DMS53 treated with DMSO at 0.1 percent for 48 hours (cell line): ENCODE results near the gene HHATL.
"Not testable (repeated sequence)": the region's sequence is repeated elsewhere in the genome, so short reads cannot be mapped to it uniquely, and the experiment has no call there.

Experiments used
- DNase-seq: peaks from one replicate; lab custom pipeline; 2025; ENCODE audit not compliant: unreplicated experiment; lab: John Stamatoyannopoulos, UW

The HHATL gene

DNA sequence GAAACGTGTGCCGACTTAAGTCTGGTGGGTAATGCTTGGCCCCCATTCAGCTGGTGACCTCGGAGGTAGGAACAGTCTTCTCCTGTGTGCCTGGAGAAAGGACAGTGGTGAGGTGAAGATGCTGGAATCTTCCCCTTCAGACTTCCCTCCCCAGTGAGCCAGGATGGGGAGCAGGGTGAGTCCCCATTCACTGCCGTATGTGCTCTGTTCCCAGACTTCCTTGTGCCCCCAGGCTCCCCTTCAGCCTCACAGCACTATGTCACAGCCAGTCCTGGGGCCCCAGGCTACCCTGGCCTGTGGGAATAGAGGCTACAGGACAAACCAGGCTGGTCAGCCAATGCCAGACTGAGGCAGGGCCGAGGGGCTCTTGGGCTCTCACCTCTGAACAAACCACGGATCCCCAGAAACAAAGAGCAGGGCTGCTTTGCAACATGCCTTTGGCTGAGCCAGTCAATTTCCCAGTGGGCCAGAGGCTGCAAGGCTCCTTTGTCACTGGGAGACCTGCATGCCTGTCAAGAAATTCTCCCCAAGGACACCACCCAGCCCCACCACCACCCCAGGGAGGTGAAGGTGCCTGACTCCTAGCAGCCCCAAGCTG, 31.8 kb upstream of the HHATL start:
- no peak for DNase-seq

DNA sequence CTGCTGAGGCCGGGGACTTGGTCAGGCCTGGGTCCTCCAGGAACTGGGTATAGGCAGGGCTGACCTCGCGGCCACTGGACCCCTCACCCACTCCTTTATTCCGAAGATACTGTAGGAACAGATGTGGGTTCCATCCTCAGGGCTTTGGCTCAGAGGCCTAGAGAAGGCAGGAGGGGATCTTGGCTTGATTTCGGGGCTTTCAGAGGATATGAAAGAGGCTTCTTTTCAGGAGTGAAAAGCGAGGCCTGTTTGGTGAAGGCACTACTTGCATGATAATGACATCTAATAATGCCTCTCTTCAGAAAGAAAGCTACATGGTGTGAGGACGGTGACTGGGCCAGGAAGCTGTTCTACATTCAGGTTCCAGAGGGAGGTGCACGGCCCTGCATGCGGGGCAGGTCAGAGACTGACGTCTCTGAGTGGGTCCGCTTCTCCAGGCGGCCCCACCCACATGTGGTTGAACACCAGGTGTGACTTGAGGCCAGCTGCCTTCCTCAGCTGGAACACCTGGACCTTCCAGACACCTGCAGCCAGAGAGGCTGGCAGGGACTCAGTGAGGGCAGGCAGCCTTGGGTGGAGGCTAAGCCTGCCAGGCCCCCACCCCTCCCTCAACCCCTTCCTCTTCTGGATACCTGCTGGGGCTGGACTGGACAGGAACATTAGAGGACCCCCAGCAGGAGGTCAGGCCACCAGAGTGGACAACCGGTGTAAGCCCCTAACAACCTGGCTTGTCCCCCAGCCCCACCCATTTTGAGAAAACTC, 31.1 kb upstream of the HHATL start:
- DNase-seq: no peak

DNA sequence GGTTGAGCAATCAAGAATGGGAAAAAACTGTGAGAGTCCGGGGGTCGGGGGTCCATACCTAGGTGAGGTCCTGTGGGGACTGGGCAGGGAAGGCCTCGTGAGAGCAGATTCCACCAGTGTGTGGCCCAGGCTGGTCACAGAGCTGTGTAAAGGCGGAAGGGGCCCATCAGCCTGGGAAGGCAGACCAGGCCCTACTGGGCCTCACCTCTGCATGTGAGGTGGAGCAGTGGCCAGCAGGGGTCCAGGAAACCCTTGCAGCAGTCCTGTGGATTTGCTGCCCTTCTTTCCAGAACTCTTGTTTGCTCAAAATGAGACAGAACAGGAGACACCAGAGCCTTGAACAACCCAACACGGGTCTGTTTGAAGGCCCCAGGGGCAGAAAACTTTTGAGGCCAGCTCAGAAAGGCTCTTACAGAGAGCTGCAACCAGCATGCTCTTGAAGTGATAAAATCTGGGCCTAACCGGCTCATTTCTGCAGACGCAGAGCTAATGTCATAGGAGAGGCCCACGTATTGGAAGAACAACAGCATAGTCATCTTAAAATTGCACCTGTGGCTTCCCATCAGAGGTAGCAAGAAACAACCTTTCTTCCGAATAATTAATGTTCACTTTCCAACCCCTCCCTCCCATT, 30.3 kb upstream of the HHATL start:
- DNase-seq: no peak

DNA sequence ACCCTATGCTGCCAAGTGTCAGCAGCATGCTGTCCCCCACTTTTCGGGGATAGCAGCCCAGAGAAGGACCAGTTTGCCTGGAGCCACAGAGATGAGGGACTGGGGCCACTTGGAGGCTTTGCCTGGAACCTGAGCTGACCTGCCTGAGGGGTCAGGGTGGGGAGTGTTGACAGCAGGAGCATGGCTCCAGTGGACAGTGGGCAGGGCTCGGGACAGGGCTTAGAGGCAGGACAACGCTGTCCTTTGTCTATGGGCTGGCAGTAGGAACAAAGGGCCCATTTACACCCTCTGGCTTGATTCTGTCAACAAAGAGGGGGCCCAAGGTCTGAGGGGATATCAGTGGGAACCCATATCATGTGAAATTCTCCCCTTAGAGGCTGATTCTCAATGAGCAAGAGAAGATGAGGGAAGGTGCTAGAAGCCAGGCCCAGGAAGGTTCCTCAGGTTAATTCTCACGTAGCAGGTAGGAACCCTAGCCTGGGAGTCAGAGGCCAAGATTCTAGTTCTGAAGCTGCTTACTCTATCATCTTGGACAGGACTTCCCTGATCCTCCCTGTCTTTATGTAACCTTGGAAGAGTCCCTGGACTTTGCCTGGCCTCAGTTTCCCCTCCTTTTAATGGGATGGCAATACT, 29.7 kb upstream of the HHATL start:
- DNase-seq: no peak

DNA sequence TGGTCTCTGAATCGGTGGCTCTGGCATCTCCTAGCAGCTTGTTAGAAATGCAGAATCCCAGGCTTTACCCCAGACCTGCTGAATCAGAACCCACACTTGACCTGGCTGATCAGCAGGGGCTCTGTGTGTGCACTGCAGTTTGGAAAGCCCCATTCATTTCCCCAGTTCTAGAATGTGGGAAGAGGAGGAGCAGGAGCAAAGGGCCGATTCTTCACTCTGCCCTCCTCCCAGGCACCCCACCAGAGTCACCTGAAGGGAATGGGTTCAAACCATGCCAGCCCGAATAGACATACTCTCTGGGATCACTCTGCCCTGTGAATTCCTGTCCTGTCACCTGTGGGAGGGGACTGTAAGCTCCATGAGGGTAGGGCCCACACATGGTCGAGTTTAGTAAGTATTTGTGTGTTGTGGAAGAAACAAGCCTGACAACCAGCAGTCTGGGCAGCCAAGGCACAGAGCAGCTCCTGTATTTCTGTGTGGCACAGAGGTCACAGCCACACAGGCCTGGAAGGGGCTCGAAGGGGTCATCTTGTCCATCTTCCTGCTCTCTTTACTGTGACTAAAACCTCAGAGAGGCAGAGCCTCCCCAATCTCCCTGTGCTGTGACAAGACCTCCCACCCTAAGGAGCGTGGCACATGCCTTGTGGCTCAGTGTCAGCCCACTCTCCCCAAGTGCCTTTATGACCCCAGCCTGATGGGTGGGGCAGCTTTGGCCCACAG, 29.0 kb upstream of the HHATL start:
- no peak for DNase-seq

DNA sequence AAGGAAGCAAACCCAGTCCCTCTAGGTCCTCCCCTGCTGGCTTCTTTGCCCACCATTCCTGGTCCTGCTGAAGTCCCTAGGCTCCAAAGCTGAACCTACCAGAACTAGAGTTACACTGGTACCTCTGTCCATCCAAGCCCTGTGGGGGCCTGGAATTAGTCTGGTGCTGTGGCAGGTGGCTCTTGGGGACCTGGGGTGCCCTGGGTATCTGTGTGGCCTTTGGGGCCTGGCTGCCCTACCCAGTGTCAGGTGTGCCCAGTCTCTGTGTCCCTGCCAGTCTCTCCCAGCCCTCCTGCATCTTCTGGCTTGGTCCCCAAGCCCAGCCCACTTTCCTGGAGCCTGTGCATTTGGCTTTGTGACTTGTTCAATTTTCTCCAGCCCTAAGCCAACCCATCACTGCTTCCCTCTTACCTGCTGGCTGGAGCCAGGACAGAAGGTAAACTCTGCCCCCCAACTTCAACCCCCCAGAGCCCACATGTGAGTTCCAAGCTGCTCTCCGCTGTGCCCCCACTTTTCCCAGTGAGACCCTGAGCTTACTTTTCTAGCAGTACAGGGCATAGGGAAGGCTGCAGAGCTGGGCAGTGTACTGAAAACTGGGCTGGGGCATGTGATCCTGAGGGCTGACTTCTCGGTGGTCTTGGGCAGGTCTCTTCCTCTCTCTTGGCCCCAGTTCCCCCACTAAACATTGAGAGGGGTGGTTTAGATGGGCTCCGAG, 28.3 kb upstream of the HHATL start:
- DNase-seq: no peak

DNA sequence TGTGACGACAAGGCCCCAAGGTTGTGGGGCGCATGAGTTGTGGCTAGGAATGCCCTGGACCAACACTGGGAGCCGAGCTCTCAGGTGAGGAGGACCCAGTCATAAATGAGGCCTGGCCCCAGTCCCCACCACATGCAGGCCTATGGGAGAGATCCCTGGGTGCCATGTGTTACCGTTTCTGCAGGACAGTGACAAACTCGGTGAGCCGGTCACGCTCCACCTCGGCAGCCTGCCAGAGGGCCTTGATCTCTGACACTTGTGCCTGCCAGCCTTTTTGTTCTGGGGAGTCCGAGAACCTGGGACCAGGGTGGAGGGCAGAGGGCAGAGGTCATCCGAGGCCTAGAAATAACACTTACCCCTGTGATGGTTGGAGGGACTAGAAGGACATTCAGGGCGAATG, 27.7 kb upstream of the HHATL start:
- DNase-seq: no peak

DNA sequence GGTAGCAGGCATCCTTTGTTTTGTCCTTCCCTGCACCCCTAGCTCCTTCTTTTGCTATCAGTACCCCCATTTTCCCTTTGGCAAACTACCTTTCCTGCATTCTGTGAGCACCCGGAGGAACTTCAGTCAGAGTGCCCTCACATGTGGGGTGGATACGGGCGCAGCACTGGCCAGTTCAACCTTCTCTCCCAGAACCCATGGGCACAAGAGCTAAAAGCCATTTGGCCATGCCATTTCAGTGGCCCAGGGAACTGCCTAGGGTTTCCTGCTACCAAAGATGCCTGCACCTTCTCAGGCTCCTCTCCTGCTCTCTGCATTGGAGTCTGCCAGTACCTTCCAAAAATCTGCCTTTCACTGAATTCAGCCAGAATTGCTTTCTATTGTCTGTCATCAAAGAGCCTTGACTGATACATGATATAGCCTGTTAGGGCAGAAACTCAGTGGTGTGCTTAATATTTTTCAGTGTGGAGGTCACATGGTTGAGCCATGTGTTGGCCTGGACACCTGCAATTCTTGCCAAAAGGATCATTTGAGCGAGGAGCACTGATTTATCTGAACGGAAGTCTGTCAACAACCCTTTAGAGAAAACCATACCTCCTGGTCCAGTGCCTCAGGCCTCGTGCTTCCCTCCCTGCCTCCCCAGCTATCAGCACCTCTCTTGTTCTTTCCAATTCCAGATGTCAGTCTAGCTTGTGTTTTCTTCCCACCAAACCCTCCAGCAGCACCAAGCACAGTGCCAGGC, 27.0 kb upstream of the HHATL start:
- no peak for DNase-seq

DNA sequence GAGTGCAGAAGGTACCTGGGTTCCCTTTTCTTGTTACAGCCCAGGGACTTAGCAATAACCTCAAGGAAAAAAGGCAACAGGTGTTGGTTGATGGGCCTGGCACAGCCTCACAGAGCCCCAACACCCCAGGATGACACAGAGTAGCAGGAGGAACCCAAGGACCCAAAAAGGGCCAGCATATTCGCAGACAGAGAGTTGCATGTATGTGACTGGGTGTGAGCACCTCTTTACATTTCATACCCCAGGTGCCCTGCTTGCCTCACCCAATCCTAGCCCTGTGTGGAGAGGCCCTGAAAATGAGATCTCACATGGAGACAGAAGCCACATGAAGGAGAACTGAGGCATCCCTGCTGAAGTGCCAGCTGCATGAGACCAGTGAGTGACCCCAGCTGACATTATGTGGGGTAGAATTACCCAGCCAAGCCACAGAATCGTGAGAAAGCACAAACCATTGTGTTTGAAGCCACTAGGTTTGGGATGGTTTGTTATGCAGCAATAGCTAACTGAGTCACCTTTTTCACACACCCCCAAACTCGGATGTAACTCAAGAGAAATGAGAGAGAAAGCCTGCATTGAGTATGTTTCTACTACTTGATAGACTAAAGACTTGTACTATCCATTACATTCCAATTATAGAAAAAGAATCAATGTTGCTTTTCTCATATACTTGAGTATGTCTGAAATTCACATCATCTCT, 26.2 kb upstream of the HHATL start:
- no peak for DNase-seq

DNA sequence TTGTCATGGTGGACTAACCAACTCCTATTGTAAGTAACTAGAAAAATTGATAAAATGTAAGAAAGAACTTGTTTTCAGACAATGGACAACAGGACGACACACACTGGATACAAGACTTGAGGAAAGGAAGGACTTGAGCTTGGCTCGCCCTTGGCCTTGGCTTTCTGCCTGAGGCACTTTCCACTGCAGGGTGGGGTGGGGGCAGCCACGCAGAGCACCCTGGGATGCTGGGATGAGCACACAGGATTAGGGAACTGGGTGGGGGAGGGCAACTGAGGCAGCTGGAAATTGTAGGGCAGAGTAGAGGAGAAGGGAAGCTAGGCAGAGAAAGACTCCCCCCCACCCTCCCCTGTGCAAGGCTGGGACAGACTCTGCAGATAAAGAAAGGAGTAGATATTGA, 25.5 kb upstream of the HHATL start:
- no peak for DNase-seq

DNA sequence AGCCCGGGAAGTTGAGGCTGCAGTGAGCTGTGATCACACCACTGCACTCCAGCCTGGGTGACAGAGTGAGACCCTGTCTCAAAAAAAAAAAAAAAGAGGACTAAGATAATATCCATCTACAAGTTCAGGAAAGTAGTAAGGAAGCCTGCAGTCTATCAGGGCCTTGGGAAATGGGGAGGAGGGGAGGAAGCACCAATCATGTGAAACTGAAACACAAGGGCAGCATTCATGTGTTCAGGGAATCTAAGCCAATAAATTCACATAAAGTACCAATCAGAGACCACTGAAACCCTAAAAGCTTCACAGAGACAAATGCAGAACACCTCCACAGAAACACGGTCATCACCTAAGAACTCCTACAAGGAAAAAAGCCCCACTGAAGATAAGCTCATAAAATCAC, 22.9 kb upstream of the HHATL start:
- DNase-seq: no peak

DNA sequence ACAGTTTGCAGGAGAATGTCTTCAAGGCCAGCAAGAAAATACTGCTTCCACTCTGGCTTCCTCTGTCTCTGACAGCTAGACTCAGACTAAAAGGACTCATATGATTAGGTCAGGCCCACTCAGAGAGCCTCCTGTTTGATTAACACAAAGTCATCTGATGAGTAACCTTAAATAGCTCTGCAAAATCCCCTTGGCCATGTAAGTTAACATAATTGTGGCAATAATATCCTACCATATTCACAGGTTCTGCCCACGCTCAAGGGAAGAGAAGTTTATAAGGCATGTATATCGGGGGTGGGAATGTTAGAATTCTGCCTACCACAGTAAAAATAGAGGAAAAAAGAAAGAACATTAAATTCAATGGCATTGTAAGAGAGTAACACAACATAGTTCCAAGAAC, 20.6 kb upstream of the HHATL start:
- DNase-seq: no peak

DNA sequence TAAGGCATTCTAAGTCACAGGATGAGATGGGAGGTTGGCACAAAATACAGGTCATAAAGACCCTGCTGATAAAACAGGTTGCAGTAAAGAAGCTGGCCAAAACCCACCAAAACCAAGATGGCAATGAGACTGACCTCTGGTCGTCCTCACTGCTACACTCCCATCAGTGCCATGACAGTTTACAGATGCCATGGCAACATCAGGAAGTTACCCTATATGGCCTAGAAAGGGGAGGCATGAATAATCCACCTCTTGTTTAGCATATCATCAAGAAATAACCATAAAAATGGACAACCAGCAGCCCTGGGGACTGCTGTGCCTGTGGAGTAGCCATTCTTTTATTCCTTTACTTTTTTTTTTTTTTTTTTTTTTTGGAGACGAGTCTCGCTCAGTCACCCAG, 19.8 kb upstream of the HHATL start:
- not testable (repeated sequence) for DNase-seq

DNA sequence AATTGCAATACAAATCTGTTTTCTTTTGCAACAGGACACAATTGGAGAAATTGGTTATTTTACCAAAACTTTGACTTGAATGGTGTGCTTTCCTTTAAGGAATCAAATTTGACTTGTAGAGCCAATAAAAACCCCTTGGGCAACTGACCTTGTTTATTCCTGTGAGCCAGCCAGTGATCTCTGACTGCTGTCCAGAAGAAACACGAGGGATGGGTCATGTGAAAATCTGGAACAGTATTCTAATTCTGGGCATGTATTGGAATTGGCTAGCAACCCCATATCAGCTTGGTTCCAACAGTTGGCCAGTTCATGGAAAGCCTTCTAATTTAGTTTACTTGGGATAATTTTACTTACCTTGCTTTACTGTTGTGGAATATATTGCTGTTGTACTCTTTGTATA, 19.1 kb upstream of the HHATL start:
- DNase-seq: no peak

DNA sequence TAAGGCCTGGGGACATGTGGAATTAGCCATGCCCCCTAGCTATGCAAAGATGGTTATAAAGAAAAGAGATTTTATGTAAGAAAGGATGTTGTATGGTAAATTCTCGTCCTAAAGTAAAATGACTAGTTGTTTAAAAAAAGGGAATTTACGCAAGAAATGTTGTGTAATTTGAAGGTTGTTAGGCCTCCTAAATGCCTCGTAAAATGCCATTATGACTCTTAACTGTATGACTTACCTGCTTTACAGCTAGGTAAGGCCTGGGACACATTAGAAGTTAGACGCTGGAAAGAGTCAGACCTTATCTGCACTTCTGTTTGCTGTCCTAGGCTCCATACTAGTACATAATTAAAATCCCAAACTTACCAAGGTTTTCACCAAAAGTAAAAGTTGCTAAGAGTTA, 17.5 kb upstream of the HHATL start:
- DNase-seq: no peak

DNA sequence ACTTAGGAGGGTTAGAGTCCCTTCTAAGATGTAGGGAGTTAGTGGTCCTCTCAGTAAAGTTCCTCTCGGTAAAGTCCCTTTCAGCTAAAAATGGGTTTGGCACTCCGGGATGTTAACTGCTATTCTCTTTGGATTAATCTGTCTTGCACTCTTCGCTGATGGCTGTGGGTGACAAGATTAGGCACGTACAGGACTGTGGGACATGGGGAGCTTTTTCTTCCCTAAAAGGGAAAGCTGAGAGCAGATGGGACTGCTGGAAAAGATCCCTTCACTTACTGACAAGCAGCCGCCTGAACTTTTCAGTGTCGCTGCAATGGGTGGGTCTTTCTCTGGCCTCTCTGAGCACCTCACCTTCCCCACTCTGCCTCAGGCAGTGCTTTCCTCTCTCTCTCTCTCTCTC, 16.4 kb upstream of the HHATL start:
- no peak for DNase-seq

DNA sequence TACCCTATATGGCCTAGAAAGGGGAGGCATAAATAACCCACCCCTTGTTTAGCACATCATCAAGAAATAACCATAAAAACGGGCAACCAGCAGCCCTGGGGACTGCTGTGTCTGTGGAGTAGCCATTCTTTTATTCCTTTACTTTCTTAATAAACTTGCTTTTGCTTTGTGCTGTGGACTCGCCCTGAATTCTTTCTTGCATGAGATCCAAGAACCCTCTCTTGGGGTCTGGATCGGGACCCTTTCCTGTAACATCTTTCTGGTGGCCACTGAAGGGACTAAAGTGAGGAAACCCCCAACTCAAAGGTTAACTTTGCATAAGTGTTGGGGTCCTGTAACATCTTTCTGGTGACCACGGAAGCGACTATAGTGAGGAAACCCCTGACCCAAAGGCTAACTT, 15.7 kb upstream of the HHATL start:
- no peak for DNase-seq

DNA sequence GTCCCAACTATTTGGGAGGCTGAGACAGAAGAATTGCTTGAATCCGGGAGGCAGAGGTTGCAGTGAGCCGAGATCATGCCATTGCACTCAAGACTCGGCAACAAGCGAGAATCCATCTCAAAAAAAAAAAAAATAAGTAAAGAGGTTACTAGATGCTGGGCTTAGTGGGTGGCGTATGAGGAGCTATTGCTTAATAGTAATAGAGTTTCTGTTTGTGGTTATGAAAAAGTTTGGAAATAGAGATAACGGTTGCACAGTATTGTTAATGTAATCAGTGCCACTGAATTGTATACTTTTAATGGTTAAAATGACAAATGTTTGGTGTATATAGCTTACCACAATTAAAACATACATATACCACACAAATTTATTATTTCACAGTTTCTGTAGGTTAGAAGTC, 14.7 kb upstream of the HHATL start:
- no peak for DNase-seq

DNA sequence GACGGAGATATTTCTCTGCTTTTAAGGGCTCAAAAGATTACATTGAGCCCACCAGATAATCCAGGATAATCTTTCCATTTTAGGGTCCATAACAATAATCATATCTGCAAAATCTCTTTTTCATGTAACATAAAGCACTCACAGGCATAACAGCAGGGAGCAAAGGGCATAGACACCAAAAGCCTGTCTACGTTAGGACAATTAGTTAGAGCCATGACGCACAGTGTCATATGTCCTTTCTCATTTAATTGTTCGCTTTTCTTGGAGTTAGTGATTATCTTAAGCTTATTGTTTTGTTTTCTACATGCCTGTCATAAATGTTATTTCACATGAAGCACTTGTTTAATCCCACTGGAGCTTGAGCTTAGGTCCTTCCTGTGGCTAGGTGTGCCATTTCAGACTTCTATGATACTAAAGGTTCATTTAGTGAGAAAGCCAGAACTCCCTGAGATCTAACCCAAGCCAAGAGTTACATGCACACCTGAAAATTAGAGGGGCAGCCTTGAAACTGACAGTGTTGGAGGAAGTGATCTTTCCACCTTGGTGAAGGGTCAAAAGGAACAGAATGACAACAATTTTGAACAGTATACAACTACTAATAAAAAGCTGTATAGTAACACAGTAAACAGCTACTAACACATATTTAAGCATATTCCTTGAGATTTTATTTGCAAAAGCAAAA, 11.7 kb upstream of the HHATL start:
- DNase-seq: no peak
